T-helper 17 cell (primary cell): ENCODE results near the gene RAD52. TPM values are rescaled to one million over a fixed set of nuclear protein-coding genes. Genes with fewer than 3 reads are reported as not detected.

Experiments used
- ATAC-seq: fragments of 150-1000 bp; cut with Tn5 transposase; 2 replicates; pipeline ENCODE4 v1.10.0; 2021; ENCODE audit warnings: mild to moderate bottlenecking, moderate library complexity
- DNase-seq, 3 donors: peaks; one replicate each; pipeline versions ENCODE4 v3.0.0 to v3.0.0-alpha.2; 2020 to 2021
- H3K9me3 ChIP-seq: one replicate; pipeline ENCODE4 v1.7.0; 2013; ENCODE audit warnings: low read length, mild to moderate bottlenecking; ENCODE audit not compliant: control insufficient read depth, poor library complexity, severe bottlenecking
- H3K27ac Mint-ChIP-seq: one replicate; pipeline ENCODE4 v1.8.0; 2022; ENCODE audit warnings: mild to moderate bottlenecking, moderate library complexity, mixed read lengths
- H3K27me3 Mint-ChIP-seq: one replicate; pipeline ENCODE4 v1.8.0; 2022; ENCODE audit warnings: mixed read lengths
- H3K36me3 Mint-ChIP-seq: one replicate; pipeline ENCODE4 v1.8.0; 2022; ENCODE audit warnings: low read depth, mixed read lengths
- H3K4me1 Mint-ChIP-seq: one replicate; pipeline ENCODE4 v1.8.0; 2022; ENCODE audit warnings: mild to moderate bottlenecking, mixed read lengths
- H3K4me3 Mint-ChIP-seq: one replicate; pipeline ENCODE4 v1.8.0; 2022; ENCODE audit warnings: mild to moderate bottlenecking, moderate library complexity, mixed read lengths
- total RNA-seq, 4 donors: library from RNA in 2 of 4; stranded (reverse) in 2 of 4; gene quantifications; one replicate each; pipeline ENCODE4 v1.2.3 and lab custom pipeline; 2022 to 2026

Gene RAD52
- total RNA-seq, 2 donors from 2014 or later, result 11.9 to 13.3 TPM

GRCh38 chr12:867905-868304 is 81.6 kb downstream of the RAD52 start:
- Mint-ChIP-seq H3K27ac (no peak overlapping the region), H3K27me3 (no peaks in the 10 kb centered on the region), H3K4me3 (no peak overlapping the region), H3K36me3 (peaks cover 11% of the 10 kb centered on the region), H3K4me1 (peaks cover 13% of the 10 kb centered on the region)
- no peaks in the 10 kb centered on the region for H3K9me3 ChIP-seq
- DNase-seq (no peak), ATAC-seq (no peak)

- H3K36me3 Mint-ChIP-seq, result peaks cover 18% of the 10 kb centered on the region
- no peak for ATAC-seq
- no peak for DNase-seq
- peak overlapping the region; percentile 51 for H3K27ac Mint-ChIP-seq
- H3K4me3 Mint-ChIP-seq, result no peak overlapping the region
- peaks cover 15% of the 10 kb centered on the region for H3K4me1 Mint-ChIP-seq
- H3K27me3 Mint-ChIP-seq, result no peaks in the 10 kb centered on the region
- H3K9me3 ChIP-seq, result no peaks in the 10 kb centered on the region
Observed at GRCh38 chr12:865614-866013, 83.9 kb downstream of the RAD52 start.

- peaks cover 11% of the 10 kb centered on the region for H3K4me1 Mint-ChIP-seq
- peaks cover 18% of the 10 kb centered on the region for H3K36me3 Mint-ChIP-seq
- ATAC-seq, result no peak
- no peak for DNase-seq
- no peak overlapping the region for H3K4me3 Mint-ChIP-seq
- H3K9me3 ChIP-seq, result no peaks in the 10 kb centered on the region
- H3K27ac Mint-ChIP-seq, result peak overlapping the region; percentile 29
- H3K27me3 Mint-ChIP-seq, result no peaks in the 10 kb centered on the region
Observed at GRCh38 chr12:863285-863684, 86.2 kb downstream of the RAD52 start.

- no peak for ATAC-seq
- peak overlapping the region; percentile 29 for H3K27ac Mint-ChIP-seq
- H3K4me3 Mint-ChIP-seq, result no peak overlapping the region
- peaks cover 9% of the 10 kb centered on the region for H3K4me1 Mint-ChIP-seq
- H3K9me3 ChIP-seq, result no peaks in the 10 kb centered on the region
- peaks cover 14% of the 10 kb centered on the region for H3K36me3 Mint-ChIP-seq
- no peaks in the 10 kb centered on the region for H3K27me3 Mint-ChIP-seq
- no peak for DNase-seq
Observed at GRCh38 chr12:862303-862911, 87.1 kb downstream of the RAD52 start.

Other genes starting within 250 kb of the RAD52 start
- 100 to 1,000 TPM; 215 to 220 TPM for gene WNK1, start 197.1 kb downstream of the RAD52 start, total RNA-seq
- 10 to 100 TPM; 46.7 to 52.1 TPM for gene ERC1, start 41.5 kb upstream of the RAD52 start, total RNA-seq